Measurements from ENCODE around the gene HNRNPUL1.

DNA sequence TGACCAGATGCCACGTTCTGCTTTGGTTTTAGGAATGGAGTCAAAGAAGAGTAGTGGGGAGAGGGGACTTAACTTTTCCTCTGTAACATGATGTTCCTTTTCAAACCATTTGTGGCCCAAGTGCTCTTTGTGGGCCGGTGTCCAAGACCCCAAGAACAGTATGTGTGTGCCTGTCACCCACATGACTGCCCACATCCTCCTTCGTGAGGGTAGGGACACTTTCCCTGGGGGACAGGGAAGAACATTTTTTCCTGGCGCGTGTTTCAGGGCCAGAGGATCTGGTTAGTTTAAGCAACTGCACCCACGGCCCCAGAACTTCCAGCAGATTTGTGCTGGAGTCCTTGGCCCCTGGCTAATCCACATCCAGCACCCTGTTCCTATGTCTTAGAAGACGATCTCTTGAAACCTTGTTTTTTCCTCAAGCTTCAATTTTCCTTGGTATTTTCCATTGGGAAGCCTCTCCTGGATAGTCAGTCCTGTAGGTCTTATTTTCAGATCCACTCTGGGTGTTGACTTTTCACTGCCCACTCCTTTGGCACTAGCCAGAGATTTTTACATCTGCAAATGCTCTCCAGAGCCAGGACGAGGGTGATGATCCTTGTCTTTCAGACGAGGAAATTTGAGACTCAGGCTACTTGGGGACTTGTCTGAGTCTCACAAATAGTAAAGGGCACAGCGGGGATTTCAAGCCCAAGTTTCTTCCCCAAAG lies 35.0 kb downstream of the HNRNPUL1 start:
- TF ChIP-seq CTCF (conservative IDR thresholded peaks at IDR 0.05 in 1 of 2, IDR thresholded peaks at IDR 0.05 in 1 of 2; ENCODE audit: low read depth in 1 of 2, low read length in 2 of 2) (no peak), EZH2 (IDR thresholded peaks at IDR 0.05; ENCODE audit: low read length, missing control alignments) (no peak)

Data from fibroblast of lung (primary cell).